HG03571 (cell line): ENCODE data around the gene HDGF.

ENCODE experiments used
- ATAC-seq: cut with Tn5 transposase; IDR thresholded peaks from one replicate; pipeline ENCODE4 v1.9.1; 2021; ENCODE audit not compliant: unreplicated experiment

The HDGF gene

GRCh38 chr1:156726549-156727226 is 24.8 kb downstream of the HDGF start:
- no peak for ATAC-seq

- peak; percentile 29 for ATAC-seq
Measured at GRCh38 chr1:156725683-156726280, 25.7 kb downstream of the HDGF start.

GRCh38 chr1:156721535-156721934 is 29.9 kb downstream of the HDGF start:
- no peak for ATAC-seq

- no peak for ATAC-seq
Measured at GRCh38 chr1:156721131-156721530, 30.3 kb downstream of the HDGF start.

- ATAC-seq = no peak
Measured at GRCh38 chr1:156717351-156717750, 34.1 kb downstream of the HDGF start.

GRCh38 chr1:156714830-156715229 is 36.6 kb downstream of the HDGF start:
- no peak for ATAC-seq

- no peak for ATAC-seq
Measured at GRCh38 chr1:156712626-156713025, 38.8 kb downstream of the HDGF start.

- no peak for ATAC-seq
Measured at GRCh38 chr1:156711011-156711817, 40.3 kb downstream of the HDGF start.

- ATAC-seq = no peak
Measured at GRCh38 chr1:156709757-156710489, 41.6 kb downstream of the HDGF start.

GRCh38 chr1:156709031-156709430 is 42.4 kb downstream of the HDGF start:
- ATAC-seq = no peak

- ATAC-seq = no peak
Measured at GRCh38 chr1:156708218-156708661, 43.2 kb downstream of the HDGF start.

GRCh38 chr1:156707417-156708217 is 43.9 kb downstream of the HDGF start:
- no peak for ATAC-seq

- ATAC-seq = no peak
Measured at GRCh38 chr1:156706657-156707416, 44.6 kb downstream of the HDGF start.

- no peak for ATAC-seq
Measured at GRCh38 chr1:156705918-156706656, 45.4 kb downstream of the HDGF start.

GRCh38 chr1:156705321-156705917 is 46.1 kb downstream of the HDGF start, which contains the start of gene CRABP2:
TSS of gene CRABP2 (minus strand) at chr1:156705583. CDS start at chr1:156705446, 137 bp downstream.
- no peak for ATAC-seq

GRCh38 chr1:156704930-156705320 is 46.5 kb downstream of the HDGF start:
- ATAC-seq = no peak

GRCh38 chr1:156704166-156704711 is 47.2 kb downstream of the HDGF start:
- no peak for ATAC-seq

- ATAC-seq = no peak
Measured at GRCh38 chr1:156703741-156704140, 47.7 kb downstream of the HDGF start.
